ENCODE results near the gene ERG. TPM values are rescaled to one million over a fixed set of nuclear protein-coding genes. Genes with fewer than 3 reads are reported as not detected.

ERG gene
- total RNA-seq, 1 experiment from 2014 or later = 4.5 TPM

- Mint-ChIP-seq H3K27me3 (ENCODE audit: low read depth) (peaks cover under 1% of the 10 kb centered on the region; the same call in 1 of the 2 replicates), H3K4me3 (no peak overlapping the region), H3K27ac (no peak overlapping the region), H3K9me3 (peaks cover 20% of the 10 kb centered on the region), H3K4me1 (peaks cover 8% of the 10 kb centered on the region; the same call in 1 of the 2 replicates), H3K36me3 (peaks cover 9% of the 10 kb centered on the region)
- ChIA-PET CTCF (interaction anchor here (0.7 to 1.2 kb wide), 2 partner anchors 8 to 27 kb away, joined by 3 to 4 read pairs; no protein-coding TSS in a partner anchor), POLR2A (no interaction called here)
- DNase-seq (ENCODE audit: low spot score) = no peak
- TF ChIP-seq, protein P1, sequence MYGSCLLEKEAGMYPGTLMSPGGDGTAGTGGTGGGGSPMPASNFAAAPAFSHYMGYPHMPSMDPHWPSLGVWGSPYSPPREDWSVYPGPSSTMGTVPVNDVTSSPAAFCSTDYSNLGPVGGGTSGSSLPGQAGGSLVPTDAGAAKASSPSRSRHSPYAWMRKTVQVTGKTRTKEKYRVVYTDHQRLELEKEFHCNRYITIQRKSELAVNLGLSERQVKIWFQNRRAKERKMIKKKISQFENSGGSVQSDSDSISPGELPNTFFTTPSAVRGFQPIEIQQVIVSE (CRISPR knock-in tag; IDR thresholded peaks at IDR 0.05; ENCODE audit: borderline replicate concordance) = no peak
- TF ChIP-seq NFYB (CRISPR knock-in tag; conservative IDR thresholded peaks at IDR 0.05; ENCODE audit: low read depth) (no peak), ZNF138 (CRISPR knock-in tag; conservative IDR thresholded peaks at IDR 0.05) (no peak), NFATC4 (CRISPR knock-in tag; IDR thresholded peaks at IDR 0.05) (no peak), ZNF396 (CRISPR knock-in tag; IDR thresholded peaks at IDR 0.05; ENCODE audit: borderline replicate concordance) (no peak), ATF2 (CRISPR knock-in tag; IDR thresholded peaks at IDR 0.05; ENCODE audit: borderline replicate concordance, low read depth) (no peak), CREM (CRISPR knock-in tag; IDR thresholded peaks at IDR 0.05) (no peak), PRRX2 (CRISPR knock-in tag; IDR thresholded peaks at IDR 0.05) (no peak), ZNF416 (CRISPR knock-in tag; IDR thresholded peaks at IDR 0.05) (no peak), RORB (CRISPR knock-in tag; IDR thresholded peaks at IDR 0.05) (no peak), FOXP1 (CRISPR knock-in tag; IDR thresholded peaks at IDR 0.05; ENCODE audit: borderline replicate concordance) (no peak)
- TF ChIP-seq, protein P2, sequence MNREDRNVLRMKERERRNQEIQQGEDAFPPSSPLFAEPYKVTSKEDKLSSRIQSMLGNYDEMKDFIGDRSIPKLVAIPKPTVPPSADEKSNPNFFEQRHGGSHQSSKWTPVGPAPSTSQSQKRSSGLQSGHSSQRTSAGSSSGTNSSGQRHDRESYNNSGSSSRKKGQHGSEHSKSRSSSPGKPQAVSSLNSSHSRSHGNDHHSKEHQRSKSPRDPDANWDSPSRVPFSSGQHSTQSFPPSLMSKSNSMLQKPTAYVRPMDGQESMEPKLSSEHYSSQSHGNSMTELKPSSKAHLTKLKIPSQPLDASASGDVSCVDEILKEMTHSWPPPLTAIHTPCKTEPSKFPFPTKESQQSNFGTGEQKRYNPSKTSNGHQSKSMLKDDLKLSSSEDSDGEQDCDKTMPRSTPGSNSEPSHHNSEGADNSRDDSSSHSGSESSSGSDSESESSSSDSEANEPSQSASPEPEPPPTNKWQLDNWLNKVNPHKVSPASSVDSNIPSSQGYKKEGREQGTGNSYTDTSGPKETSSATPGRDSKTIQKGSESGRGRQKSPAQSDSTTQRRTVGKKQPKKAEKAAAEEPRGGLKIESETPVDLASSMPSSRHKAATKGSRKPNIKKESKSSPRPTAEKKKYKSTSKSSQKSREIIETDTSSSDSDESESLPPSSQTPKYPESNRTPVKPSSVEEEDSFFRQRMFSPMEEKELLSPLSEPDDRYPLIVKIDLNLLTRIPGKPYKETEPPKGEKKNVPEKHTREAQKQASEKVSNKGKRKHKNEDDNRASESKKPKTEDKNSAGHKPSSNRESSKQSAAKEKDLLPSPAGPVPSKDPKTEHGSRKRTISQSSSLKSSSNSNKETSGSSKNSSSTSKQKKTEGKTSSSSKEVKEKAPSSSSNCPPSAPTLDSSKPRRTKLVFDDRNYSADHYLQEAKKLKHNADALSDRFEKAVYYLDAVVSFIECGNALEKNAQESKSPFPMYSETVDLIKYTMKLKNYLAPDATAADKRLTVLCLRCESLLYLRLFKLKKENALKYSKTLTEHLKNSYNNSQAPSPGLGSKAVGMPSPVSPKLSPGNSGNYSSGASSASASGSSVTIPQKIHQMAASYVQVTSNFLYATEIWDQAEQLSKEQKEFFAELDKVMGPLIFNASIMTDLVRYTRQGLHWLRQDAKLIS (CRISPR knock-in tag; IDR thresholded peaks at IDR 0.05; ENCODE audit: borderline replicate concordance) = no peak
- TF ChIP-seq, protein P3, sequence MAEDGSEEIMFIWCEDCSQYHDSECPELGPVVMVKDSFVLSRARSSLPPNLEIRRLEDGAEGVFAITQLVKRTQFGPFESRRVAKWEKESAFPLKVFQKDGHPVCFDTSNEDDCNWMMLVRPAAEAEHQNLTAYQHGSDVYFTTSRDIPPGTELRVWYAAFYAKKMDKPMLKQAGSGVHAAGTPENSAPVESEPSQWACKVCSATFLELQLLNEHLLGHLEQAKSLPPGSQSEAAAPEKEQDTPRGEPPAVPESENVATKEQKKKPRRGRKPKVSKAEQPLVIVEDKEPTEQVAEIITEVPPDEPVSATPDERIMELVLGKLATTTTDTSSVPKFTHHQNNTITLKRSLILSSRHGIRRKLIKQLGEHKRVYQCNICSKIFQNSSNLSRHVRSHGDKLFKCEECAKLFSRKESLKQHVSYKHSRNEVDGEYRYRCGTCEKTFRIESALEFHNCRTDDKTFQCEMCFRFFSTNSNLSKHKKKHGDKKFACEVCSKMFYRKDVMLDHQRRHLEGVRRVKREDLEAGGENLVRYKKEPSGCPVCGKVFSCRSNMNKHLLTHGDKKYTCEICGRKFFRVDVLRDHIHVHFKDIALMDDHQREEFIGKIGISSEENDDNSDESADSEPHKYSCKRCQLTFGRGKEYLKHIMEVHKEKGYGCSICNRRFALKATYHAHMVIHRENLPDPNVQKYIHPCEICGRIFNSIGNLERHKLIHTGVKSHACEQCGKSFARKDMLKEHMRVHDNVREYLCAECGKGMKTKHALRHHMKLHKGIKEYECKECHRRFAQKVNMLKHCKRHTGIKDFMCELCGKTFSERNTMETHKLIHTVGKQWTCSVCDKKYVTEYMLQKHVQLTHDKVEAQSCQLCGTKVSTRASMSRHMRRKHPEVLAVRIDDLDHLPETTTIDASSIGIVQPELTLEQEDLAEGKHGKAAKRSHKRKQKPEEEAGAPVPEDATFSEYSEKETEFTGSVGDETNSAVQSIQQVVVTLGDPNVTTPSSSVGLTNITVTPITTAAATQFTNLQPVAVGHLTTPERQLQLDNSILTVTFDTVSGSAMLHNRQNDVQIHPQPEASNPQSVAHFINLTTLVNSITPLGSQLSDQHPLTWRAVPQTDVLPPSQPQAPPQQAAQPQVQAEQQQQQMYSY (CRISPR knock-in tag; IDR thresholded peaks at IDR 0.05) = no peak
- no peak for ATAC-seq
Observed at GRCh38 chr21:38379147-38379546, 119.1 kb downstream of the ERG start.

GRCh38 chr21:38377165-38378088 lies 120.8 kb downstream of the ERG start:
- ATAC-seq (no peak), DNase-seq (ENCODE audit: low spot score) (no peak)
- peaks cover 35% of the 10 kb centered on the region for H3K9me3 Mint-ChIP-seq
- H3K27me3 Mint-ChIP-seq (ENCODE audit: low read depth) = peaks cover 5% of the 10 kb centered on the region
- H3K4me1 Mint-ChIP-seq = peaks cover 9% of the 10 kb centered on the region
- ChIA-PET POLR2A (no interaction called here), CTCF (interaction anchor here (1.0 kb wide), 1 partner anchor 10 kb away, joined by 3 read pairs; no protein-coding TSS in a partner anchor)
- H3K36me3 Mint-ChIP-seq = peaks cover 24% of the 10 kb centered on the region
- H3K27ac Mint-ChIP-seq = no peak overlapping the region
- TF ChIP-seq SOX15 (CRISPR knock-in tag; IDR thresholded peaks at IDR 0.05) (no peak), MYBL2 (CRISPR knock-in tag; IDR thresholded peaks at IDR 0.05) (no peak), ZNF423 (CRISPR knock-in tag; IDR thresholded peaks at IDR 0.05) (no peak), TCF7 (CRISPR knock-in tag; IDR thresholded peaks at IDR 0.05; ENCODE audit: low read depth) (no peak), ZNF263 (CRISPR knock-in tag; IDR thresholded peaks at IDR 0.05; ENCODE audit: low read depth) (no peak), ZNF671 (CRISPR knock-in tag; IDR thresholded peaks at IDR 0.05) (no peak), PRRX2 (CRISPR knock-in tag; IDR thresholded peaks at IDR 0.05) (no peak)
- H3K4me3 Mint-ChIP-seq = no peak overlapping the region

Data from WTC11 (cell line).